Parietal lobe (tissue), 2 donors: Measurements from ENCODE around the gene CEACAM4. TPM values are rescaled to one million over a fixed set of nuclear protein-coding genes. Genes with fewer than 3 reads are reported as not detected.

Experiments used
- small RNA-seq: library from RNA; depleted of rRNA; stranded (forward); fragments of <200 nt; gene quantifications from one replicate; pipeline ENCODE3, GENCODE V24; 2014; ENCODE audit warnings: low replicate concordance
- total RNA-seq: library from RNA; depleted of rRNA; stranded (reverse); fragments of >200 nt; gene quantifications from one replicate; pipeline ENCODE4 v1.2.3, GENCODE V29; 2014

CEACAM4 gene
- not detected for total RNA-seq

DNA sequence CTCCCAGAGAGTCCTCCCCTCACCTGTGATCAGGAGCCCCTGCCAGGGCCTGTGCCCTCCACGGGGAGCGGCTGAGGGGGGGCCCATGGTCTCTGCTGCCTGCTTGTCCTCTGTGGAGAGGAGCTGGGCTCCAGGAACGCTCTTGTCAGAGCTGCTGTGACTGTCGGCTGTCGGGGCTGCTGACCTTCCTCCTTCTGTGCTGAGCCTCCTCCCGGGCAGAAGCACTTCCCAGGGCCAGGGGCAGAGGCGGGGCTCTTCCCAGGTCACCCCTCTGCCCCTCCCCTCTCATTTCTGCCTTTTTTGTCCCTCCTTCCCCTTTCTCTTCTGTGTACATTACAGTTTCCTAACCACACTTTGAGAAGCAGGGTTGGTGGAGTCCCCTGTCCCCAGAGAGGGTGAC, at the start of gene CEACAM4:
CEACAM4 (minus strand) TSS at position 198 of the 400 bp plus-strand sequence; CDS start at position 87, 111 bp downstream.

DNA sequence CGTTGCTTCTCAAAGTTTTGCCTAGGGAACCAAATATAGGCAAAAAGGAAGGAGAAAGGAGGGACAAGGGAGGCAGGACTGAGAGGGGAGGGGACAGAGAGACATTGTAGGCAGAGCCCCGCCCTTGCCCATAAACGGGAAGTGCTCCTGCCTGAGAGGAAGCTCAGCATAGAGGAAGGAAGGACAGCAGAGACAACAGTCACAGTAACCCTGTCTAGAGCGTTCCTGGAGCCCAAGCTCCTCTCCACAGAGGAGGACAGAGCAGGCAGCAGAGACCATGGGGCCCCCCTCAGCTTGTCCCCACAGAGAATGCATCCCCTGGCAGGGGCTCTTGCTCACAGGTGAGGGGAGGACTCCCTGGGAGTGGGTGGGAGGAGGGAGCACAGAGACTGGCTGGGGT, 50.9 kb downstream of the CEACAM4 start, which contains the start of gene CEACAM21:
CEACAM21 (plus strand) TSS at position 169 of the 400 bp plus-strand sequence; CDS start at position 278, 109 bp downstream.

Small RNA genes within 50 kb of the gene (small RNA-seq; reads per million reads assigned to genes)
- not detected for gene AC243960.4

Other genes starting within 250 kb of the CEACAM4 start
- gene EXOSC5, start 229.7 kb downstream of the CEACAM4 start, total RNA-seq: 16.3 TPM
- 42.3 TPM for gene BCKDHA, start 229.3 kb downstream of the CEACAM4 start, total RNA-seq
- not detected for gene B3GNT8, start 199.7 kb downstream of the CEACAM4 start, total RNA-seq
- gene DMAC2, start 187.2 kb downstream of the CEACAM4 start, total RNA-seq: 15.7 TPM
- gene ERICH4, start 183.9 kb downstream of the CEACAM4 start, total RNA-seq: not detected
- gene CEACAM21, start 50.9 kb downstream of the CEACAM4 start, total RNA-seq: 1.3 TPM
- gene CEACAM7, start 61.2 kb upstream of the CEACAM4 start, total RNA-seq: not detected
- not detected for gene CEACAM5, start 81.6 kb upstream of the CEACAM4 start, total RNA-seq
- gene CEACAM6, start 128.5 kb upstream of the CEACAM4 start, total RNA-seq: not detected
- not detected for gene CEACAM3, start 169.5 kb upstream of the CEACAM4 start, total RNA-seq
- gene LYPD4, start 217.6 kb upstream of the CEACAM4 start, total RNA-seq: not detected
- gene DMRTC2, start 218.0 kb upstream of the CEACAM4 start, total RNA-seq: not detected
- 374 TPM for gene RPS19, start 233.2 kb upstream of the CEACAM4 start, total RNA-seq